ENCODE results near the gene TEX13B.

TEX13B gene

GRCh38 chrX:107935664-107936433, 46.3 kb downstream of the TEX13B start:
- DNase-seq, result no peak

GRCh38 chrX:107935200-107935599, 47.0 kb downstream of the TEX13B start:
- DNase-seq, result no peak

DNA sequence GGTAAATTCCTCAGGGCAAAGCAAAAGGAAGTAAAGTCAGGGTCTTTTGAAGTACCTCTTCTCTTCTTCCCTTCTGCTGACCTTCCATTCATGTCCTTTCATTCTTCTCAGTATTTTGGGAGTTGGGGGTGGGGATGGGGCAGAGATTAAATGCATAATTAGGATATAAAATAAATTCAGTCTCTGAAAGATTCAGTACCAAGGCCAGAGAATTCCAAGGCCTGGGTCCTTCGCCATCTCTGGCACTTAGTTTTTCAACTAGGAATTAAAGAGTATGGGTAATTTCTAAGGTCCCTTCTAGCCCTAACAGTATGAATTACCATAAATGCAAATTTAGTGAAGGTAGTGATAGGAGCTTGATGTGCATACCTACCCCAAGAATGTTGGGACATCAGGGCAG, 47.9 kb downstream of the TEX13B start:
- DNase-seq, result no peak

Measured in left hindlimb (tissue), 1 donor.